Measurements from ENCODE around the gene DENND2C.

DENND2C gene, protein sequence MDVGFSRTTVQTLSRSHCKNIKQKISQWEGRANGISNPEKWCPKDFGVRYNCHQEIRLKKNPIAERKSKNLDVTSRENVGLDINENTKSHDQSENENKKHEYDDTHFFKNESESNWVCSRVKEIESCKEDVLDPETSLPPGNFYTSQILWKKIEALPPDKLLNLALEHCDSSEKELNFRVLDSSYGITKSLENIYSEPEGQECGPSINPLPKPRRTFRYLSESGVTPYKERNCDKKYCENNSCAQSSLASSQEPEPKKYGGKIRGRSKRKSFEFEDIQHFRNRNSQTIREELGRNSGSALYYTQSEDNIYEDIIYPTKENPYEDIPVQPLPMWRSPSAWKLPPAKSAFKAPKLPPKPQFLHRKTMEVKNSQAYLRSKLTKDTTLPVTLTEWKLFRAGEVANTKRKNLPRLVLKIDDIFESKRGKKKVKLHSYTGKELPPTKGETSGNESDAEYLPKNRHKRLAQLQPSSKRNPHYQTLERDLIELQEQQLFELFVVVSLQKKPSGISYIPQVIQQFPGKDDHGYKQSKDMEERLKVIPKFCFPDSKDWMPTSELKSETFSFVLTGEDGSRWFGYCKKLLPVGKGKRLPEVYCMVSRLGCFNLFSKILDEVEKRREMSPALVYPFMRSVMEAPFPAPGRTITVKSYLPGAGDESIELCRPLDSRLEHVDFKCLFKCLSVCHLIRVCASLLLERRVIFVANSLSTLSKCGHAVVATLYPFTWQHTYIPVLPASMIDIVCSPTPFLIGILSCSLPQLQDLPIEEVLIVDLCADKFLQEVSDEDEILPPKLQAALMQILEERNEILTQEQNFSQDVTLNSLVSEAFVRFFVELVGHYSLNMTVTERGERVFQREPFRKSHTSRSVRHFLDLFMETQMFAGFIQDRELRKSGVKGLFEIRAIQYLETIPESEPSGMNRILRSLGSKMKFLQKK

DNA sequence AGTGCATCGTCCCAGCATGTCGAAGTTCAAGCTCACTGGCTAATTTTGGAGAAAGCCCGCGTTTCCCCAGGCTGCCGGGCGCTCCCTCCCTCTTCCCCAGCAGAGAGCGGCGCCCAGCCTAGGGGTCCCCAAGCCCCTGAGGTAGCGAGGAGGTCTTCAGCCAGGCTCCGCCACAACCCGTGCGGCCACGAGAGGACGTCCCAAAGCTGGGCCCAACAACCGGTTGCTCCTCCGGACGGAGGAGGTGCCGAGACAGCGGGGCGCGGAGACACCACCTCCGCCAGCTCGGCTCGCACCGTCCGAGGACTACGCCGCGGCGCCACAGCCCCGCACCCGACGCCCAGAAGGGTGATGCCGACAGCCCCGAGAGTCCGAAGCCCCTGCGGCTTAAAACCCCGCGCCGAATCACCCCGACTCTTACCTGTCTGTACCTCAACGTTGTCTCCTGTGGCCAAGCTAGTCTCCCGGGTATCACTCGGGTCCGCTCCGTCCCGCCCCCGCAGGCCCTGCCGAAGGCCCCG is at the start of gene DENND2C:
Gene DENND2C, minus strand, starts transcription at position 488 of the 521 bp plus-strand sequence. CDS start 44,065 bp downstream, outside the sequence.
- peak; percentile 36 for DNase-seq

DNA sequence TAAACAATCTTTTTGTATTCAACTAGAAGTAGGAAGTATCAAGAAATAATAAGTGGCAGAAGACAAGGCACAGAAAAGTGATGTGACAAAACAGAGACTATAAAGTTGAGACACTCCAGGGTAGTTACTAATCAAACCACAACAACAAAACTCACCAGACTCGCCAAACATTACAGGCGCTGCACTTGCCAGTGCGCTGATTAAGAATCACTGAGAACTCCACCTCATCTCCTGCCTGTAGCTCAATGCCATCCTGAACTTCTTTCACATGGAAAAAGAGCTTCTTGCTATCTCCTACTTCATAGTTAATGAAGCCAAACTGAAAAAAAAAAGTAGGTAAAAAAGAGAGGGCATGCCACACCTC is 49.6 kb upstream of the DENND2C start:
- DNase-seq = no peak

DNA sequence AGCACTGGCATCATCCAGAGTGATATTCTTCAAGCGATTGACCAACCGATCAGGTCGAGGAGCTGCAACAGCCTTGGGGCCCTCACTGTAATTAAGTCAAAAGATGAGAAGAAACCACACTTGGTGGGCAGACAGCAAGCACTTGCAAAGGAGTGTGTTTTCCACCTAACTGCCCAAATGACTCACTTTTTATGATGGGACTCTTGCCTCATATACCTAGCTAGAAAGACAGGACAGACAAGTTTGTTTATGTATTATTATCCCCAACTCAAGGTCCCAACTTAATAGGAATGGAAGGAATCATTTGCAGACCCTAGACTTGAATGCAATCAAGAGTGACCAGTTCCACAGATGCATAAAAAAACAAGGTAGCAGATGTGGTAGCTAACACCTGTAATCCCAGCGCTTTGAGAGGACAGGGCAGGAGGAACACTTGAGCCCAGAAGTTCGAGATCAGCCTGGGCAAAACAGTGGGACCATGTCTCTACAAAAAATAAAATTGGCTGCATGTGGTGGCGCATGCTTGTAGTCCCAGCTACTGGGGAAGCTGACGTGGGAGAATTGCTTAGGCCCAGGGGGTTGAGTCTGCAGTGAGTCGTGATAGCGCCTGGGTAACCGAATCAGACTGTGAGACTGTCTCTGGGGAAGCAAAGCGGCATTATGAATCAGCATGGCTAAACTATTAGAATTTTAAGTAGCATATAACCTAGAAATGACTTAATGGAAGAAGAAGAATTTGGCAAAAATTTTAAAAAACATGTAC is 49.0 kb upstream of the DENND2C start:
- no peak for DNase-seq

DNA sequence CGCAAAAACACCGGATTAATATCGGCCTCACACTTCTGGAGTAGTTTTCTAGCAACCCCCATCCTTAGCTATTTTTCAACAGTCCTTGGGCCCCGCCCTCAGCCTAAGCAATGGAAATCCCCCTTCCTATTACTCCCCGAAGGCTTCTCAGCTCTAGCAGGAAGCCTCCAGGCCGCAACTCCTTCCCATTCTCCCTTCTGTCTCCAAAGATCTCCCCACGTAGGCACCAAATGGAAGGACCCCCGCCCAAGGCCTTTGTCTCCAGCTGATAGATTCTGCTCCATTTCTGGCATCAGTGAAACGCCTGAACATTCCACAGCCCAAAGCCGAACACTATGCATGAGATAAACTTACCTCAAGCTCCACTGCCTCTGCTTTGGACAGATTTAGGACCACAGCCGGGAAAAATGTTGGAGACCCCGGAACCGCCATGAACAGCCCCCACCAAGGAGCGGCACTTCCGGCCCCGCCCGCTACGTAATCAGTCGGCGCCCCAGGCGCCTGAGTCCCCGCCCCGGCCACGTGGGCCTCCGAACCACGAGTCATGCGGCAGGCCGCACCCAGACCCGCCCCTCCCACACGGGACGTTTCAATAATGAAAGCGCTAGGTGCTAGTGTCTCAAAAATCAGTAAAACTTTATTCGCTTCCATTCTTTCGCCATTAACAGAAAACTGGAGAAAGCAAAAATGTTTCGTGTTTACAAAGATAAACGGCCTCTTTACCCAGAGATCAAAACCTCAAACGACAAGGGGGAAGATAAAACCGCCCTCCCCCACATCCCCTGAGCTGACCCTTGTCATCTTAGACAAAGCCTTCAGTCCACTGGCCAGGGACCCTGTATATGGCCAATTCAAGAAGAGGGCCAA is 46.7 kb upstream of the DENND2C start, which contains the start of gene NRAS:
Gene NRAS, minus strand, starts transcription at position 468 of the 867 bp plus-strand sequence. CDS start 611 bp downstream, outside the sequence.
- DNase-seq = peak; percentile 89

DNA sequence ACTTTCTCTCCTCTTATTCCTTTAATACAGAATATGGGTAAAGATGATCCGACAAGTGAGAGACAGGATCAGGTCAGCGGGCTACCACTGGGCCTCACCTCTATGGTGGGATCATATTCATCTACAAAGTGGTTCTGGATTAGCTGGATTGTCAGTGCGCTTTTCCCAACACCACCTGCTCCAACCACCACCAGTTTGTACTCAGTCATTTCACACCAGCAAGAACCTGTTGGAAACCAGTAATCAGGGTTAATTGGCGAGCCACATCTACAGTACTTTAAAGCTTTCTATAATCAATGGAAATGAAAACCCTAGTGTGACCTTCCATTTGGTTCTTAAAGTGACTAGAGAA is 46.1 kb upstream of the DENND2C start:
- DNase-seq = peak; percentile 19

DNA sequence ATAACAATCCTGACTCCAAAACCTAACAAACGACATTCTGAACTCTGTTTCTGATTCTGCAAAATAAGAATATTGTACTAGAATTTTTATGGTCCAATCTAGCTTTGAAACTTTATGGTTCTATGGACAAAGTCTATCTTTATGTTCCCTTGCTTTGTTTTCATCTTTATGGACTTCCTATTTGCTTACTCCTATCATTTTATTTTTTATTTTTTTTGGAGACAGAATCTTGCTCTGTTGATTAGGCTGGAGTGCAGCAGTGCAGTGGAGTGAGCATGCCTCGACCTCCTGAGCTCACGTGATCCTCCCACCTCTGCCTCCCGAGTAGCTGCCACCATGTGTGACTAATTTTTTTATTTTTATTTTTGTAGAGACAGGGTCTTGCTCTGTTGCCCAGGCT is 43.1 kb upstream of the DENND2C start:
- DNase-seq = no peak

DNA sequence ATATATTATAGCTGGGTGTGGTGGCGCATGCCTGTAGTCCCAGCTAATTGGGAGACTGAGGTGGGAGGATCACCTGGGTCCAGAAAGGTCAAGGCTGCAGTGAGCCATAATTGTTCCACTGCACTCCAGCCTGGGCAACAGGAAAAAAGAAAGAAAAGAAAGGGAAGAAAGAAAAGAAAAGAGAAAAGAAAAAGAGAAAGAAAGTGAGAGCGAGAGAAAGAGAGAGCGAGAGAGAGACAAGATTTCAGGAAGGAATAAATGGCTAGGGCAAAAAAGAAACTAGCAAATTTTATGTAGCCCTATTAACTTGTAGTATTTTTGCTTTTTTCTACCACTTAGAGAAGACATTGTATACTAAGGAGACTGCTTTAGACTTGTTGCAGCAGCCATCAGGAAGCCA is 40.5 kb upstream of the DENND2C start:
- no peak for DNase-seq

DNA sequence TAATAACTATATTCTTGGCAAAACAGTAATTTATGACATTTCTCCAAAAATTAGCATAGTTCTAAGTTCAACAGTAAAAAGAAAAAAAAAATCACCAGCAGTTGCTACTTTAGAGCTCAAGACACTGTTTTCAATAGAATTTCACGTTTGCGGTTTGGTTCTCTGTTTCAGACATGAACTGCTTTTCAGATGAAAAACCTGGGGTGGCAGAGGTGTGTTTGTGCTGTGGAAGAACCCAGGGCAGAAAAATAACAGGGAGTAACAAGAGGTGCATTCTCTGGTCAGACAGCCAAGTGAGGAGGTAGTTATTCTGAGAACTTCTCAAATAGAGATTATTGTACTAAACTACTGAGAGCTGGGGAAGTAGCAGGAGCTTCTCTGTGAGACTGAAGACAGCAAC is 37.8 kb upstream of the DENND2C start:
- no peak for DNase-seq

DNA sequence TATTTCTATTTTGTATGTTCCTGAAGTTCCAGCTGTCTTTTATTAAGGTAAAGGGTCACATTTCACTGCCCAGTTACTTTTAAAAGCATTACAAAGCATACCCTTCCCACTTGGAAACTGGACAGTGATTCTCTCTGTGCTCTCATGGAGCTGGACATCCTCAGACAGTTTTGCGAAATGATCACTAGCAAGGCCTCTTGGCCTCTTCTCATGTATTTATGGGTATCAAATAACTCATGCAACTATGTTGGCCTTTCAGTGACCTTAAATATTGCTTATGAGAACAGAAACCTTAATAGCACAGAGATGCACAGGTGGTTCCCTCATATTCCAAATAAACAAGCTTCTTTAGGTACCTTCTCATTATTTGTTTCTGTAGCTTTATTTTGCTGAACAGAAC is 33.4 kb upstream of the DENND2C start:
- DNase-seq = no peak

DNA sequence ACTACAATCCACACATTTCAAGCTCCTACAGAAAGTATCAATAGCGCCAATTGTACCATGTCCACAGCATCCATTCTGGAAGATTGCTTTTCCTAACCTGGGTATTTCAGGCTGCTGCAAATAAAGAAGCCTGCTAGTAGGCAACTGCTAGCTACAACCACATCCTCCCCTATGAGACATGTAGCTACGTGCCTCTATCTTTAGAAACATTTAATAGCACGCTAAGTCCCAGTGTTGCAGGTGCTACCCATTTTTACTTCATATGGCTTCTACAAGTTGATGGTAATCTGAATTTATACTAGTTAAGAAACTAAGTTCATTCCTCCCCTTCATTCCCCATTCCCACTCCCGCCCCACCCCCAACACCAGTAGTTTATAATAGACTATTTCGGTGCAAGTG is 32.9 kb upstream of the DENND2C start:
- DNase-seq = no peak

DNA sequence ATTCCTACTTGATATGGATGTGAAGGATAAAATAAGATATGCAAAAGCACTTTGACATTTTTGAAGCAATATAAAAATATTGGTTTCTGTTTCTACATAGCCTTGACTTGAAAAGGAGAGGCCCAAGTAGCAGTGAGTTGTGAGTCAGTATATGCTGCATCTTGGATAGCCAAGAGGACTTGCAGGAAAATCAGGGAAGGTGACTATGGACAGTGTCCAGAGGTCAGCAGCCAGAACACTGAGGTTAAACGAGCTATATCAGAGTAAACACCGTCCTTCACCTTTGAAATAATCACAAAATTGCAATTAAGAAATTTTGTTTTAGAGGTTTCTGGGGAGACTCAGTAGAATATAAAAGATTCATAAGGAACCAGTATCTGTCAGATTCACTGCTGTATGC is 32.1 kb upstream of the DENND2C start:
- no peak for DNase-seq

DNA sequence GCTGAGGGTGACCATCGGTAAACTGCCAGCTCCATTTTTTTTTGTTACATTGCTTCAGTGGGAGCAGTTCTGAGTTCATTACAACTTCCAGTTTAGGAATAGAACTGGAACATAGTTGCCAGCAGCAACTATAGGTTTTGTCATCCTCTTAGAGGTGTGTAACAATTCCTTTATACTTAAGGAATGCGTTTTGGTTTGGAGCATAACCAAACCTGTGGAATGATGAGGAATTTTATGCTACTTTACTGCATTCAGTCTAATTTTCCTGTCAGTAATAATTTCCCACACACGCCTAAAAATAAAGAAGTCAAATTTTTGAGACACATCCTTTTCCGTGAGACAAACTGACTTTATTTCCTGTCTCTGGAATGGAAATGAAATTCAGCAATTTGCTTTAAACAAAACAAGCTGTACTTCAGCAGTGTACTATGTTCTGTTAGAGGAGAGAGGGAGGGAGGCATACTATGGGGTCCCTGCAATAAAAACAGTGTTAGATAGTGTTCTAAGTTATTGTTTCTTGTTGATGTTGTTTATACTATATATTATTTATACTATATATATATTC is 30.3 kb upstream of the DENND2C start:
- DNase-seq = no peak

DNA sequence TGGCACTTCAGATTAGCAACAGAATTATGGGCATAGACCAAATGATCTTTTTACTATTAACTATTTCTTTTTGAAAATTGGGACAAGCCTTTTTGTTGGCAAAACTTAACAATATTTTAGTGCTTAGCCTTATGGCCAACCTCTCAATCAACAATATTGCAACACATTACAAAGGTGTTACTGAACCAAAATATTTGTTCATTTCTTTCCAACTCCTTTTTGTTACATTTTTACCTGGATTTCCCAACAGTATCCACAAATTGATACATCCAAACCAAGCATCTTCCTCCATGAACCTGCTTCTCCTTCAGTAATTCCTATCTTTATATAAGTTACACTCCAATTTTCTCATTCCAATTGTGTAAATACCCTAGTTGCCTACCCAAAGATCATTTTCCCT is 27.0 kb upstream of the DENND2C start:
- DNase-seq = no peak

DNA sequence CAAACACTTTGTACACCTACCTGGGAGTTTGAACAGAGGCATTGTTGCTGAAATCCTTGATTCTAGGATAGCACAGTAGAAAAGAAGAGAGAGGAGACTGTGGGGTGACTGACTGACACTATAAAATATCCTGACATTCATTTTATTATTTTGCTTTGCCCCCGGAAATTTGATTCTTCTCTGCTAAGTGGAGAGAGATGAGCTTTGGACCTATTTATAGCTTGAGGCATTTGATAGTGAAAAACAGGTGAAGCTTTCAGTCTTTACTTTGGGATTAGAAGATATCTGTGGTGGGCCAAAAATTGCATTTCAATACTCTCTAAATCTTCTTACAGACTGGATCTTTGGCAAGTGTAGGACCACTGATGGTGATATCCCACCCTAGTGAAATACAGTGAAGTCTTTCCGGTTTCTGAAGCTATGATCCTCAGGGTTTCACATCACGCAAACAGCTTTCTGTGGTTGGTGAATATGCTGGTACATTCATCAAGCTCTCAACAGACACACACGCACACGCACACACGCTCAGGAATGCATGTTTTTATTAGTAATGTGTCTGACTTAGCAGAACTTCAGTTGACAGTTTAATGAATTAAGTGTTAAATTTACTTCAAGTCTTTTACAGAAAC is 25.7 kb upstream of the DENND2C start, which contains the start of gene AMPD1:
Gene AMPD1, minus strand, starts transcription at position 117 of the 629 bp plus-strand sequence. Its CDS starts 75 bp downstream, at position 42.
- DNase-seq = no peak

DNA sequence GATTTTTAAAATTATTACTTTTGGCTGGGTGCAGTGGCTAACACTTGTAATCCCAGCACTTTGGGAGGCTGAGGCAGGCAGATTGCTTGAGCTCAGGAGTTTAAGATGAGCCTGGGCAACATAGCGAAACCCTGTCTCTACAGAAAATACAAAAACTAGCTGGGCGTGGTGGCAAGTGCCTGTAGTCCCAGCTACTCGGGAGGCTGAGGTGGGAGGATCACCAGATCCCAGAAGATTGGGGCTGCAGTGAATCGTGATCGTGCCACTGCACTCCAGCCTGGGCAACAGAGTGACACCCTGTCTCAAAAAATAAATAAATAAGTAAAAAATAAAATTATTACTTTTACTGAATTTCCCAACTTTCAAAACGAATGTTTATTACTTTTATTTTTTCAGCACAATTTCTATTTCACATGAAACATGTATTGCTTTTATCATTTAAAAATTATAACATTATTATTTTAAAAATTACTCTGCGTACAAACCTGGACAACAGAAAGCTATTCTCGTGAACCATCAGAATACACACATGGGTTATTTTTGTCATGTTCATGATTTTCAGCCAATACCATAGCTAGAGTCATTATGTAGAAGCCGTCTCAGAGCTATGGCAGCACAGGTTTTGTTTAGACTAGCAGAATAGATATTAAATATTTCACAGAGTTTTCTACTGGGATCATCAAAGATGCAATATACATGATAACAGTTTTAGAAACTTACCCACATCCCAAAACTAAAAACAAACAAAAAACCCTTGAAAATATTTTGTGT is 24.9 kb upstream of the DENND2C start:
- no peak for DNase-seq

DNA sequence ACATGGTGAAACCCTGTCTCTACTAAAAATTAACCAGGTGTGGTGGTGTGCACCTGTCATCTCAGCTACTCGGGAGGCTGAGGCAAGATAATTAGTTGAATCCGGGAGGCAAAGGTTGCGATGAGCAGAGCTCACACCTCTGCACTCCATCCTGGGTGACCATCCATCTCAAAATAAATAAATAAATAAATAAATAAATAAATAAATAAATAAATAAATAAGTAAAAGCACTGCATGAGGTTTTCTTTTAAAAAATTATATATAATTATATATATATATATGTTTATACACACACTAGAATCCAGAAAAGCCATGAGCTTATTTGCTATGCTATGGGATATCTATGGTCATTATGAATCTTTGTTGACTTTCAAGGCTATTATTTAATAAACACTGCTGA is 23.1 kb upstream of the DENND2C start:
- no peak for DNase-seq

DNA sequence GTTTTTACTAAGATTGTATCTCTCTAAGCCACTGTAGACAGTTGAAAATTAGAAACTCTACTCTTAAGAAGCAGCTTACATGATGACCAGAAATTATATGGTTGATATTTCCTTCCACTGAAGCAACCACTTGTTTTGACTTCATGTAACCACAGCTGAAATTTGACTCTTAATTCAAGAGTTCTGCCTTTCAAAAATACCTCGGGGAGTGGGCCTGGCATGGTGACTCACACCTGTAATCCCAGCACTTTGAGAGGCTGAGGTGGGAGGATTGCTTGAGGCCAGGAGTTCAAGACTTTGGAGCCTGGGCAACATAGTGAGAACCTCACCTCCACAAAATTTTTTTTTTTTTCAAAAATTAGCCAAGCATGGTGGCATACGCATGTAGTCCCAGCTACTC is 21.2 kb upstream of the DENND2C start:
- DNase-seq = no peak

DNA sequence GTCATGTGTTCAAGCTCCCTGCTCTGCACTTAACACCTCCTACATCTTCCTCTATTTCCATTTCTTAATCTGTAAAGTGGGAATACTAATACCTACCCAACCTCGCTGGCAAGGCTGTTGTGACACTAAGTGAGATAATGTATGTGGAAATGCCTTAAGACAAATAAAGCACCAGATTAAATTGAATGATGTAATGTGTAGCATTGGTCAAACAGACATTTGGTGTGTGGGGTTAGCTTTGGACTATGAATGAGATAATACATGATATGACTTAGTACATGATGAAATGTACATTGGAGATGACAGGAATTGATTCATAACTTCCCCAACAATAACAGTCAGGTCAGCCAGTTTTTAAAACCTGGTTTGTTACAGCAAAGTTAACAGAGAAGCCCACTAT is 20.3 kb upstream of the DENND2C start:
- DNase-seq = no peak

DNA sequence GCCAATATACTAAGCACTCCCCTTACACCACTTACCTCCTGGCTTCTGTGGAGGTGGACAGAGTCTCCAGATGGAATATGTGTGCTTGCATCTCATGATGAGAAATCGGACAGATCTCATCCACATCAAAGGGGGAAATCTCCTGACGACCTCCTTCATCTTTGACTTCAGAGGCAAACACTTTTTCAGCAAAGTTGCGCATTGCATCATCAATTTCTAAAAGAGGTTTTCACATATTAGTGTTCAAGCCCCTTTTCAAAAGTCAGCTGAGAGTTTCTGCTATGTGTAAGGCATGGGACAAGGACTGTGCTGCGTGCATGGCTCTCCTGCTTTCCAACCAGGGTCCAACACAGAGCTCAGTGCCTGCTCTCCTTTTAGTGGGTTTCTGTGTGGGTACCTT is 18.7 kb upstream of the DENND2C start:
- no peak for DNase-seq

DNA sequence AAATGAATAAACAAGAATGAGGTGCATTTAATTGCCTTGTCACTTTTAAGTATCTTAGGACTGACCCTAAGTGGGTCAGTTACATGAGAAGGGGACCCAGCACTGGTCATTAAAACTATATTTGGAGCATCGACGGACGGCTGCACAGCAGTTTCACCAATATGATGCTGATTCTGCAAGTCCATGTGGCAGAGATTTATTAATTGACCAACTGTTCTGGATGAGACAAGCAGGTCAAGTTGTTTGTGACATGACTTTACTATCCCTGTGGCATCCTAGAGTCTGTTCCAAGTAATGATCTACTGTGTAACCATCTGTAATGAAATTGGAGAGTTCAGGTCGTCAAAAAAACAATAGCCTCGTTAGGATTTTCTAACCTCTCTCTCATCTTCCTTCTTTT is 16.0 kb upstream of the DENND2C start:
- DNase-seq = no peak

All from NCI-H69 (cell line).